Thyroid gland (tissue), 4 donors: Measurements from ENCODE around the gene SAP30BP. TPM values are rescaled to one million over a fixed set of nuclear protein-coding genes. Genes with fewer than 3 reads are reported as not detected.
A peak's percentile ranks its signal among the peaks of the same experiment; 100 is the strongest.

Source experiments
- DNase-seq, 2 donors: peaks; one replicate each; pipeline ENCODE4 v3.0.0-alpha.2; 2019
- H3K27ac ChIP-seq, 3 donors: fragments of 200-600 bp; sonication (generic); 1 replicate in 2 of 3; 2 replicates in 1 of 3; pipeline ENCODE4 v1.5.1; 2016 to 2019; ENCODE audit warnings: mild to moderate bottlenecking in 1 of 3, moderate library complexity in 1 of 3
- H3K27me3 ChIP-seq: fragments of 200-600 bp; sonication (generic); one replicate; pipeline ENCODE4 v1.5.1; 2019
- H3K36me3 ChIP-seq, 2 donors: fragments of 200-600 bp; sonication (generic); one replicate each; pipeline ENCODE4 v1.5.1; 2016 to 2019
- H3K4me1 ChIP-seq, 2 donors: fragments of 200-600 bp; sonication (generic); one replicate each; pipeline ENCODE4 v1.5.1; 2017 to 2019
- H3K4me3 ChIP-seq, 3 donors: fragments of 200-600 bp; sonication (generic); replicated peaks in 1 of 3; 1 replicate in 2 of 3; 2 replicates in 1 of 3; pipeline ENCODE4 v1.5.1; 2016; ENCODE audit warnings: mild to moderate bottlenecking in 1 of 3
- H3K9me3 ChIP-seq: fragments of 200-600 bp; sonication (generic); one replicate; pipeline ENCODE4 v1.5.1; 2017
- POLR2A ChIP-seq, 2 donors: fragments of 450-650 bp; IDR thresholded peaks; one replicate each; pipeline ENCODE4 v1.6.1; 2017; ENCODE audit warnings: antibody characterized with exemption in 2 of 2, mild to moderate bottlenecking in 2 of 2, moderate library complexity in 1 of 2
- WGBS, 2 donors: methylation state at CpG; one replicate each; pipeline ENCODE4 v1.1.5; 2017; 5-methylcytosine and 5-hydroxymethylcytosine counted together
- intact Hi-C: fragments of 100-400 bp; cut with DNase I; formaldehyde crosslinking; loops from one replicate; pipeline ENCODE4 v1.15.1; 2023
- total RNA-seq, 4 donors: library from RNA; depleted of rRNA; stranded (reverse); fragments of >200 nt; gene quantifications; one replicate each; pipeline ENCODE4 v1.2.3, GENCODE V29; 2016
- TF ChIP-seq, protein P1 (sequence below), 6 experiments: fragments of 200-600 bp in 3 of 6; fragments of 450-650 bp in 3 of 6; sonication (generic) in 3 of 6; IDR thresholded peaks; one replicate each; pipeline ENCODE4 v1.5.1; 2016 to 2019; ENCODE audit warnings: antibody characterized with exemption in 6 of 6, mild to moderate bottlenecking in 2 of 6, inconsistent platforms in 1 of 6, moderate library complexity in 1 of 6

SAP30BP gene
- total RNA-seq, 4 donors from 2014 or later: 52.5 to 83.6 (median 72.7) TPM

- intact Hi-C loops: loop anchor here (2.0 kb wide), 1 partner anchor 20 kb away; the partner anchor contains the start of gene SMIM5
- WGBS, 2 donors: 88 to 98% methylated on average over 4 to 5 of the region's 5 CpGs
- Histone ChIP-seq H3K4me1 (no peaks in the 10 kb centered on the region), H3K27me3 (no peaks in the 10 kb centered on the region), H3K4me3 (no peak overlapping the region), H3K9me3 (no peaks in the 10 kb centered on the region), H3K27ac (no peak overlapping the region), H3K36me3 (peaks cover 15 to 20% of the 10 kb centered on the region in 2 donors)
- TF ChIP-seq, protein P1, sequence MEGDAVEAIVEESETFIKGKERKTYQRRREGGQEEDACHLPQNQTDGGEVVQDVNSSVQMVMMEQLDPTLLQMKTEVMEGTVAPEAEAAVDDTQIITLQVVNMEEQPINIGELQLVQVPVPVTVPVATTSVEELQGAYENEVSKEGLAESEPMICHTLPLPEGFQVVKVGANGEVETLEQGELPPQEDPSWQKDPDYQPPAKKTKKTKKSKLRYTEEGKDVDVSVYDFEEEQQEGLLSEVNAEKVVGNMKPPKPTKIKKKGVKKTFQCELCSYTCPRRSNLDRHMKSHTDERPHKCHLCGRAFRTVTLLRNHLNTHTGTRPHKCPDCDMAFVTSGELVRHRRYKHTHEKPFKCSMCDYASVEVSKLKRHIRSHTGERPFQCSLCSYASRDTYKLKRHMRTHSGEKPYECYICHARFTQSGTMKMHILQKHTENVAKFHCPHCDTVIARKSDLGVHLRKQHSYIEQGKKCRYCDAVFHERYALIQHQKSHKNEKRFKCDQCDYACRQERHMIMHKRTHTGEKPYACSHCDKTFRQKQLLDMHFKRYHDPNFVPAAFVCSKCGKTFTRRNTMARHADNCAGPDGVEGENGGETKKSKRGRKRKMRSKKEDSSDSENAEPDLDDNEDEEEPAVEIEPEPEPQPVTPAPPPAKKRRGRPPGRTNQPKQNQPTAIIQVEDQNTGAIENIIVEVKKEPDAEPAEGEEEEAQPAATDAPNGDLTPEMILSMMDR (IDR thresholded peaks at IDR 0.05): no peak
- no peak for TF ChIP-seq POLR2A (IDR thresholded peaks at IDR 0.05)
- DNase-seq: no peak
Observed at GRCh38 chr17:75652341-75652740, 14.8 kb upstream of the SAP30BP start.

DNA sequence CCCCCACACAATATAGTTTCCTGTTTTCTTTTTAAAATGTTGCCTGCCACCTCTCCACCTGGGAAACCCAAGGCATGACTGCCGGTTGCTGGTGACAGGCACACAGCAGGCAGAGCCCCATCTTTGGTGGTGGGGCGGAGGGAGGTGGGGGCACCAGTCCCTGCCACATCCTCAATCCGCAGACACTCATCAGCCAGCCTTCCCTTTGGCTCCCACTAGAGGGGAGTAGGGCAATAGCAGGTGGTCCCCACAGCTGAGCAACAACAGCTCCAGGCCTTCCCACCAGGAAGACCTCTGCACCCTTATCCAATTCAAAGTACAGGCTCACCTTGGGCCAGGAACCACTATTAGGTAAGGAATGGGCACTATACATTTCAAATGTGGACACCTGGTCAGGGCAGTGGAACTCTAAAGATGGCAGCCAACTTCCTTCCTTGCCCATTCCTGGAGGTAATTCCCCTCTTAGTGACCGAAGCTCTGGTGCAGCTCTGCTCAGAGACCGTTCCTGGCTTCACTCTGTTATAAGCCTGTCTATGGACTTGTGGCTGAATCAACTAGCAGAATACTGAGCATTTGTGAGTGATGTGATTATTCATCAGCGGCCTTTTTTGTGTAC is 14.1 kb upstream of the SAP30BP start:
- TF ChIP-seq, protein P1 (IDR thresholded peaks at IDR 0.05): peak in 5 of 6 experiments; percentile 44 to 73 (median 65)
- no peak for TF ChIP-seq POLR2A (IDR thresholded peaks at IDR 0.05)
- no peaks in the 10 kb centered on the region for H3K27me3 ChIP-seq
- intact Hi-C loops: loop anchor here (2.0 kb wide), 1 partner anchor 20 kb away; the partner anchor contains the start of gene SMIM5
- H3K4me1 ChIP-seq: no peaks in the 10 kb centered on the region
- no peak overlapping the region for H3K4me3 ChIP-seq
- H3K36me3 ChIP-seq: peaks cover 15 to 20% of the 10 kb centered on the region in 2 donors
- no peaks in the 10 kb centered on the region for H3K9me3 ChIP-seq
- peak in 1 of 2 donors; percentile 34 for DNase-seq
- 67 to 70% methylated on average over 6 of the region's 6 CpGs for WGBS, 2 donors
- no peak overlapping the region for H3K27ac ChIP-seq

DNA sequence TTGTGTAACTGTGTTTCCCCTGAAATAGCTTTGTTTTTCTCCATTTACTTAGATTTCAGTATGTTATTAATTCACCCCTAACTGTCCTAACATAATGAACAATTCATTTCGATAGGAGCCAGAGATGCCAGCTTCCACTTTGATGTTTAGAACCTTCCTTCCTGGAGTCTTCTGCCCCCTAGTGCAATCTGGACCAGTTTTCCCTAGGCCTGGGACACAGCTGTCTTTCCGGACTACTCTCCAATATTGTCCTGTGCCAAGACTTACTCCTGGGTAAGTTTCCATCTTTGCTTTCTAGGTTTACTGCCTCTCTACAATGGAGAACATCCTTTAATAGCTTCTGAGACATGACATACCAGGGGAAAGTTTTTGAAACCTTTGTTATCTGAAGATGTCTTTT is 13.0 kb upstream of the SAP30BP start:
- Histone ChIP-seq H3K36me3 (peaks cover 15 to 20% of the 10 kb centered on the region in 2 donors), H3K27me3 (no peaks in the 10 kb centered on the region), H3K4me3 (no peak overlapping the region), H3K27ac (no peak overlapping the region), H3K4me1 (no peaks in the 10 kb centered on the region), H3K9me3 (no peaks in the 10 kb centered on the region)
- intact Hi-C loops: no loop called here
- 68 to 74% methylated on average over 2 of the region's 2 CpGs for WGBS, 2 donors
- TF ChIP-seq POLR2A (IDR thresholded peaks at IDR 0.05): no peak
- TF ChIP-seq, protein P1 (IDR thresholded peaks at IDR 0.05): peak in 1 of 6 experiments; percentile 13
- no peak for DNase-seq

- H3K4me1 ChIP-seq: no peaks in the 10 kb centered on the region
- H3K4me3 ChIP-seq: no peak overlapping the region
- peaks cover 13 to 21% of the 10 kb centered on the region in 2 donors for H3K36me3 ChIP-seq
- no peaks in the 10 kb centered on the region for H3K9me3 ChIP-seq
- H3K27ac ChIP-seq: no peak overlapping the region
- 82 to 89% methylated on average over 5 of the region's 5 CpGs for WGBS, 2 donors
- no peak for DNase-seq
- intact Hi-C loops: no loop called here
- TF ChIP-seq POLR2A (IDR thresholded peaks at IDR 0.05): no peak
- TF ChIP-seq, protein P1 (IDR thresholded peaks at IDR 0.05): no peak
- no peaks in the 10 kb centered on the region for H3K27me3 ChIP-seq
Observed at GRCh38 chr17:75658237-75658636, 8.9 kb upstream of the SAP30BP start.

DNA sequence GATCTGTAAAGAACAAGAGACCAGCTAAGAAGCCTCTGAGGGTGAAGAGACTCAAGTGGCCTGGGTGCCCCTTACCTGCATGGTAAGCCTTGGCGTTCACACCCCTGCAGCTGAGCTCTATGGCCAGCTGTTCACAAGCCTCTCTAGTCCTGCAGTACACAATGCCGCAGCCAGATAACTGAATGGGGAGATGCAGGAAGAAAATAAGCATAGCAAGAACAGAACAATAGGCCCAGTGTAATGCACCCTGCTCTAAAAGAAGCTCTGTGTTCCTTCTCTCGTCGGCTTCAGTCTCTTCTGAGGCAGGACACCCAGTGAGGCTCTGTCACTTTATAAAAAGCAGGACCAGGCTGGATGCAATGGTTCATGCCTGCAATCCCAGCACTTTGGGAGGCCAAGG is 5.6 kb upstream of the SAP30BP start:
- 89 to 92% methylated on average over 4 of the region's 4 CpGs for WGBS, 2 donors
- H3K27ac ChIP-seq: no peak overlapping the region
- peaks cover 6 to 8% of the 10 kb centered on the region in 2 donors for H3K4me1 ChIP-seq
- intact Hi-C loops: loop anchor here (10.0 kb wide), 1 partner anchor 183 kb away; the partner anchor contains the start of gene UNC13D
- no peak for TF ChIP-seq POLR2A (IDR thresholded peaks at IDR 0.05)
- TF ChIP-seq, protein P1 (IDR thresholded peaks at IDR 0.05): no peak
- H3K9me3 ChIP-seq: no peaks in the 10 kb centered on the region
- no peaks in the 10 kb centered on the region for H3K27me3 ChIP-seq
- peaks cover 13 to 21% of the 10 kb centered on the region in 2 donors for H3K36me3 ChIP-seq
- H3K4me3 ChIP-seq: no peak overlapping the region
- no peak for DNase-seq
